CD4-positive, alpha-beta T cell treated with Interleukin-6 for 4 hours (primary cell): ENCODE measurements around the gene CALML4.
"Not testable (repeated sequence)": the region's sequence is repeated elsewhere in the genome, so short reads cannot be mapped to it uniquely, and the experiment has no call there.

Experiments
- DNase-seq: peaks from one replicate; pipeline ENCODE4 v3.0.0-alpha.2; 2020; ENCODE audit warnings: mixed read lengths

The CALML4 gene

GRCh38 chr15:68204776-68205557, at the start of gene CALML4:
CALML4 (minus strand) TSS chr15:68205332; CDS start chr15:68205247, 85 bp downstream.
- no peak for DNase-seq

- DNase-seq, result peak; percentile 56
Observed at GRCh38 chr15:68252925-68253534, 47.9 kb upstream of the CALML4 start.

GRCh38 chr15:68249058-68249713, 44.1 kb upstream of the CALML4 start:
- no peak for DNase-seq

GRCh38 chr15:68244235-68244634, 39.1 kb upstream of the CALML4 start:
- no peak for DNase-seq

GRCh38 chr15:68241088-68241935, 36.2 kb upstream of the CALML4 start:
- DNase-seq, result no peak

GRCh38 chr15:68239025-68239424, 33.9 kb upstream of the CALML4 start:
- DNase-seq, result no peak

- no peak for DNase-seq
Observed at GRCh38 chr15:68235022-68235421, 29.9 kb upstream of the CALML4 start.

GRCh38 chr15:68234520-68234919, 29.4 kb upstream of the CALML4 start:
- DNase-seq, result not testable (repeated sequence)

- no peak for DNase-seq
Observed at GRCh38 chr15:68234060-68234459, 28.9 kb upstream of the CALML4 start.

GRCh38 chr15:68232937-68233336, 27.8 kb upstream of the CALML4 start:
- DNase-seq, result no peak

GRCh38 chr15:68232449-68232848, 27.3 kb upstream of the CALML4 start:
- DNase-seq, result no peak

- no peak for DNase-seq
Observed at GRCh38 chr15:68231102-68231818, 26.1 kb upstream of the CALML4 start.

- DNase-seq, result no peak
Observed at GRCh38 chr15:68230157-68231100, 25.3 kb upstream of the CALML4 start.

GRCh38 chr15:68229386-68230156, 24.4 kb upstream of the CALML4 start, which contains the start of gene CLN6:
CLN6 (minus strand) TSS chr15:68229728; CDS start chr15:68229584, 144 bp downstream.
- DNase-seq, result peak; percentile 86

GRCh38 chr15:68228971-68229385, 23.8 kb upstream of the CALML4 start:
- no peak for DNase-seq

GRCh38 chr15:68228143-68228970, 23.2 kb upstream of the CALML4 start:
- no peak for DNase-seq

GRCh38 chr15:68227643-68228142, 22.6 kb upstream of the CALML4 start:
- DNase-seq, result no peak

- DNase-seq, result not testable (repeated sequence)
Observed at GRCh38 chr15:68225442-68225841, 20.3 kb upstream of the CALML4 start.
